Central memory CD4-positive, alpha-beta T cell (primary cell): ENCODE results near the gene GSTT4.
"Not testable (repeated sequence)": the region's sequence is repeated elsewhere in the genome, so short reads cannot be mapped to it uniquely, and the experiment has no call there.

Source experiments
- DNase-seq: peaks from one replicate; pipeline ENCODE4 v3.0.0; 2022

GSTT4 gene

DNA sequence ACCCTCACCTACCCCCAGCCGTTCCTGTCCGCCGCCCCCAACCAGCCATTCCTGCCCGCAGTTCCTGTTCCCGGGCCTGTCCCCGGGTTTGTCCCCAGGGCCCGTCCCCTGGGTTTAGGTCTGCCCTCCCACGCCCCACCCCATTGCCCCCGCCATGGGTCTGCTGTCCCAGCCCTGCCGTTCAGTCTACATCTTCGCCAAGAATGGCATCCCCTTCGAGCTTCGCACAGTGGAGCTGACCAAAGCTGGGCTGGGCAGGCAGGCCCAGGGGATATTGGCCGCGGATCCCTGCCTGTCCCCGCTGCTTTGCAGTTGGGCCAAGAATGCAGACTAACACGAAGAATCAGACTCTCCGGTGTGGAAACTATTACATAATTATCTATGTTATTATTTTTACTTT, 55.5 kb downstream of the GSTT4 start:
- not testable (repeated sequence) for DNase-seq
